HG03025 (cell line): ENCODE measurements around the gene DHX35.

Source experiments
- ATAC-seq: cut with Tn5 transposase; IDR thresholded peaks from one replicate; pipeline ENCODE4 v1.9.1; 2021; ENCODE audit warnings: mild to moderate bottlenecking, moderate library complexity; ENCODE audit not compliant: unreplicated experiment, low FRiP score

Gene DHX35

DNA sequence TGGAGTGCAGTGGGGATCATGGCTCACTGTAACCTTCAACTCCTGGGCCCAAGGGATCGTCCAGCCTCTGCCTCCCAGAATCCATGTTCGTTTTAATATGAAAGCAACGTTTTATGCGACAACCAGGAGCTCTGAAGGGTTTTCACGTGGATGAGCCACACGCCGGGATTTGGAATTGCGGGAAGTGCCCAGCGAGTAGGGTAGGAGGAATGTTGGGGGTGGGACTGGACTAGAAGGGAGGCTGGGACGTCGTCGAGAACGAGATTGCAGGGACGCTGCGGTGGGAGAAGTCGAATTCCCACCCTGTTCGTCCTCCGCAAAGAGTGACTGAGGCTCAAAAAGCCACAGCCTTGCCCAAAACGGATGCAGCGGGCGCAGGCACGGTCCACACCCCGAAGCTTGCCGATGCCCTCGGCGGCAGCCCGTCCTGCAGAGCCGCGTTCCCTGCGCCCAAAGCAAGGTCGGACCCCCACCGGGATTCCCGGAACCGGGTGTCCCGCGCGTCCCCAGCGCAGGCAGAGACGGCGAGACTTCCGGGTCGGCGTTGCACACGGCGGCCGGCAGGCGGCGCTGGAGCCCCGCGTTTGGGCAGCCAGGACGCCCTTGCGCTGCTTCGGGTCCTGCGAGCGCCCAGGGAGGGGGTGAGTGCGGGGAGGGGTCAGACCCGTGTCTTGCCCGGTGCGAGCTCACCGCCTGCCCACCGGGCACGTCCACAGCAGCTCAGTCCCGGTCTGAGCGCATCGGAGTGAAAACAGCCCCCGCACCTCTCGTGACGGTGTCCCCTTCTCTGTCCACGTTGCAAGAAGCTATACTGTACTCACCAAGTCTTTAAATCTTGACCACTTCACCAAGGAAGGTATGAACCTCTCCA lies 87.8 kb downstream of the DHX35 start:
- ATAC-seq, result peak; percentile 65

- no peak for ATAC-seq
Observed at GRCh38 chr20:39050555-39050902, 88.4 kb downstream of the DHX35 start.

- ATAC-seq, result no peak
Observed at GRCh38 chr20:39052676-39053075, 90.5 kb downstream of the DHX35 start.

DNA sequence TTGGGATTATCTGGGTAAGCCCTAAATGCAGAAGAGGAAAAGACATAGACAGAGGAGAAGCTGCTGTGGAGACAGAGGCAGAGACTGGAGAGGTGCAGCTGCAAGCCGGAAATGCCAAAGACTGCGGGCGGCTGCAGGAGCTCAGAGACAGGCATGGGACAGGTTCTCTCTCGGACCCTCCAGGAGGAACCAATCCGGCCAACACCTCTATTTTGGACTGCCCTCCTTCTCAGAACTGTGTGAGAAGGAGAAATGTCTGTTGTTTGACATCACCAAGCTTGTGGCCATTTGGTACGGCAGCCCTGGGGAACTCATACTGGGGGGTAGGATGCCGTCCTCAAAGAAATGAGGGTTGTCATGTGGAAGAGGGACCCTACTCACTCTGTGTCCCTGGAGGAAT lies 95.0 kb downstream of the DHX35 start:
- ATAC-seq, result no peak

- no peak for ATAC-seq
Observed at GRCh38 chr20:39057911-39058310, 95.8 kb downstream of the DHX35 start.

GRCh38 chr20:39059036-39059435 lies 96.9 kb downstream of the DHX35 start:
- no peak for ATAC-seq

DNA sequence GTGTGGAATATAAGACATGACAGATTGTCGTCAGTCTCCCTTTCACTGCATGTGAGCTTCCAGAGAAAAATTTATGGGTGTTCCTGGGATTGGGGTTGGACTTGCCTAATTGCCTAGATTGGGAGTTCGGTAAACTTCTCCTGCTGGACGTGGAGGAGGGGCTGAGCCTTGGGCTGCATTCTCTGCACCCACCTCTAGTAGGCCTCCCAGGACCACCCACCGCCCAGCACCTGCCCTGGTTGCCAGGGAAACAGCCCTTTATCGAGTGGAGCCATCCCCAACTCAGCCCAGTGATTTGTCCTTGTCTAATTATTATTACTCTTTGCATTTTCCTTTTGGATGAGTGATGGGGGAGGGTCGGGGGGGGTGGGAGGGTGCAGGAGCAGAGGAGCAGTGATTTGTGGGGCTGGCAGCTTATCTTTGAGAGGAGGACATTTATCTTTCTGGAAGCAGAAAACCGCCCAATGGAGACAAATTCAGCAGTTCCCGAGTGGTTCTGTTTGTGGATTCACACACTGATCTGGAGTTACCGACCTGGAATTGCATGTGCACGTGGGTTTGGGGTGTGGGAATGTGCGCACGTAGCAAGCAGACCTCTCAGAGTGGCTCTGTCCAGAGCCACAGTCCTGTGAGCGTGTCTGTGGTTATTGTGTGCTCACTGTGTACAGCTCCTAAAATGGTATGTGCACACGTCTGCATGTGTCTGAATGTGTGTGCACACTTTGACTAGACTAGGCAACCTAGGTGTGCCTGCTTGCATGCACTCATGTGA lies 104.5 kb downstream of the DHX35 start:
- no peak for ATAC-seq

GRCh38 chr20:39067526-39068216 lies 105.5 kb downstream of the DHX35 start:
- ATAC-seq, result no peak

GRCh38 chr20:39069976-39070375 lies 107.8 kb downstream of the DHX35 start:
- no peak for ATAC-seq

- ATAC-seq, result no peak
Observed at GRCh38 chr20:39070484-39071231, 108.5 kb downstream of the DHX35 start.

GRCh38 chr20:39072132-39072531 lies 110.0 kb downstream of the DHX35 start:
- no peak for ATAC-seq

GRCh38 chr20:39072653-39073052 lies 110.5 kb downstream of the DHX35 start:
- ATAC-seq, result no peak

DNA sequence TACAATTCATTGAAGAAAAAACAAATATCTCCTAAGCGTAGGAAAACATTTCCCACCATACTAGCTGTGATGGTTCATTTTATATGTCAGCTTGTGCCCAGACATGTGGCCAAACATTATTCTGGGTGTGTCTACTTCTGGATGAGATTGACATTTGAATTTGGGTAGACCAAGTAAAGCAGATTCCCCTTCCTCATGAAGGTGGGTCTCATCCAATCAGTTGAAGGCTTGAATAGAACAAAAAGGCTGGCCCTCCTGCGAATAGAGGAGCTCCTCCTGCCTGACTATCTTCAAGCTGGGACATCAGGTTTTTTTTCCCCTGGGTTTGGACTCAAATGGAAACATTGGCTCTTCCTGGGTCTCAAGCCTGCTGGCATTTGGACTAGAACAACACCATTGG lies 113.6 kb downstream of the DHX35 start:
- ATAC-seq, result no peak

DNA sequence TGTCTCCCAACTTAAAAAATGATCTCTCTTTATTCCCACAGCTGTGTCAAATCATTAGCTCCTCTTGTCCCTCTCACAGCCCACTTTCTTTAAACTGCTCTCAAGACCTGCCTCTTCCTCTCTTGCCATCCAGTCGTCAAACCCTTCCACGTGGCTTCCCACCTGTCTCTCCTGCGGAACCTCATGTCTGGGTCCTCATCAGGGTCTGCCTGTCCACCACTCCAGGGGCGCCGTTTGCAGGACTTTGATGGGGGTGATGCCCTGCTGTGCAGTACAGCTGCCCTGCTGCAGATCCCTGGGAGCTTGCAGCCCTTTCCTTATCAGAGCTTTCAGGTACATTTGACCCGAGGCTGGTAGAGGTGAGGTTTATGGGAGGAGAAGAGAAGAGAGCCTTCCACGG lies 114.8 kb downstream of the DHX35 start:
- no peak for ATAC-seq

DNA sequence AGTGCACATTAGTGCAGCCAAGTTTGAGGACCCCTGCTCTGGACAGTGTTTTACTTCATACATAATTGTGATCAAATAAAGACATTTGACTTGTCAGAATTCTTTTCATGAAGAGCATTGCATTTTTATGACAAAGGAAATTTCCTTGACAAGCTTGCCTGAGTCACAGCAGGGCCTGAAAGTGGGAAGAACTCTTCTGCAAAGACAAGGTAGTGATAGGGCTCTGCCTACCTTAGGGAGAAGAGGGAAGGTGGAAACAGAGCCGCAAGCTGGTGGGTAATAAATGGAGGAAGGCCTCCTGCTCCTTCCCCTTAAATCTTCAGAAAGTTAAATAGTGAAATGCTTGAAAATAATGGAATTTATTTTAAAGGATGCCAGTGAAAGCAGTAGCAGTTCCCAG lies 118.2 kb downstream of the DHX35 start:
- ATAC-seq, result no peak

- ATAC-seq, result no peak
Observed at GRCh38 chr20:39081255-39081654, 119.1 kb downstream of the DHX35 start.

GRCh38 chr20:39082622-39083398 lies 120.7 kb downstream of the DHX35 start:
- no peak for ATAC-seq

GRCh38 chr20:39083761-39084160 lies 121.6 kb downstream of the DHX35 start:
- ATAC-seq, result no peak

DNA sequence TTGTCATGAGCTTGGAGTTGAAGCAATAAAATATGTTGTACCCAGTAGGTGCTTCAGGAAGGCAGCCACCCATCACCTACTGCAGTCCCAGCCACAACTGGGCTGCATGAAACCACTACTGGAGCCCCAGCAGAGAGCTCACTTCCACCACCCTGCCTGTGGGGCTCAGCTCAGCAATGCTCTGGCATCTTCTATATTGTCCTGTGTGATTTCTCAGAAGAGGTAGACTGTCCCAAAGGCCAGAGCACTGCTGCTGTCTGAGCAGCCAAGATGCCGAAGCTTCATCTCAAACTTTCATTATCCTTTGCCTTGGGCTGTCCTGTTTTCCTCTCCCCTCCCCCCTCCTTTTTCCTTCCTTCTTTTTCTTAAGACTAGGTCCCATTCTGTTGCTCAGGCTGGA lies 126.9 kb downstream of the DHX35 start:
- no peak for ATAC-seq
